ENCODE data around the gene DNMT1.
"Not testable (repeated sequence)": the region's sequence is repeated elsewhere in the genome, so short reads cannot be mapped to it uniquely, and the experiment has no call there.

DNA sequence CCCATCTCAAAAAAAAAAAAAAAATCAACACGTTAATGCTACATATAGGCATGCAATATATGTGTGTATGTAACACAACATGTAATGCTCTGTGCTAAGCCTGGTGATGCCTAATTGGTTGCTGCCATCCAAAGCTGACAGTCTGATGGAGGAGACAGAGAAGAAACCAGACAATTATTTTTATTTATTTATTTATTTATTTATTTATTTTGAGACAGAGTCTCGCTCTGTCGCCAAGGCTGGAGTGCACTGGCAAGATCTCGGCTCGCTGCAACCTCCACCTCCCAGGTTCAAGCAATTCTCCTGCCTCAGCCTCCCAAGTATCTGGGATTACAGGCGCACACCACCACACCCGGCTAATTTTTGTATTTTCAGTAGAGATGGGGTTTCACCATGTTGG lies 40.7 kb upstream of the DNMT1 start:
- TF ChIP-seq, protein P1, sequence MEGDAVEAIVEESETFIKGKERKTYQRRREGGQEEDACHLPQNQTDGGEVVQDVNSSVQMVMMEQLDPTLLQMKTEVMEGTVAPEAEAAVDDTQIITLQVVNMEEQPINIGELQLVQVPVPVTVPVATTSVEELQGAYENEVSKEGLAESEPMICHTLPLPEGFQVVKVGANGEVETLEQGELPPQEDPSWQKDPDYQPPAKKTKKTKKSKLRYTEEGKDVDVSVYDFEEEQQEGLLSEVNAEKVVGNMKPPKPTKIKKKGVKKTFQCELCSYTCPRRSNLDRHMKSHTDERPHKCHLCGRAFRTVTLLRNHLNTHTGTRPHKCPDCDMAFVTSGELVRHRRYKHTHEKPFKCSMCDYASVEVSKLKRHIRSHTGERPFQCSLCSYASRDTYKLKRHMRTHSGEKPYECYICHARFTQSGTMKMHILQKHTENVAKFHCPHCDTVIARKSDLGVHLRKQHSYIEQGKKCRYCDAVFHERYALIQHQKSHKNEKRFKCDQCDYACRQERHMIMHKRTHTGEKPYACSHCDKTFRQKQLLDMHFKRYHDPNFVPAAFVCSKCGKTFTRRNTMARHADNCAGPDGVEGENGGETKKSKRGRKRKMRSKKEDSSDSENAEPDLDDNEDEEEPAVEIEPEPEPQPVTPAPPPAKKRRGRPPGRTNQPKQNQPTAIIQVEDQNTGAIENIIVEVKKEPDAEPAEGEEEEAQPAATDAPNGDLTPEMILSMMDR (IDR thresholded peaks at IDR 0.05; ENCODE audit: low read length), result not testable (repeated sequence)
- not testable (repeated sequence) for TF ChIP-seq EZH2 (optimal IDR thresholded peaks at IDR 0.05; ENCODE audit: low read depth, low read length)

All from MM.1S (cell line).